Memory B cell (primary cell): ENCODE measurements around the gene IGF1.

Source experiments
- ATAC-seq: fragments of 150-1000 bp; cut with Tn5 transposase; 2 replicates; pipeline ENCODE4 v1.10.0; 2021; ENCODE audit warnings: low read depth, mild to moderate bottlenecking, moderate library complexity
- DNase-seq, 2 donors: peaks; one replicate each; pipeline ENCODE4 v3.0.0; 2022; ENCODE audit warnings: low spot score in 2 of 2
- H3K27ac Mint-ChIP-seq: one replicate; pipeline ENCODE4 v1.8.0; 2022; ENCODE audit warnings: mild to moderate bottlenecking, moderate library complexity, mixed read lengths
- H3K27me3 Mint-ChIP-seq: one replicate; pipeline ENCODE4 v1.8.0; 2022; ENCODE audit warnings: mixed read lengths
- H3K36me3 Mint-ChIP-seq: one replicate; pipeline ENCODE4 v1.8.0; 2022; ENCODE audit warnings: mild to moderate bottlenecking, mixed read lengths
- H3K4me1 Mint-ChIP-seq: one replicate; pipeline ENCODE4 v1.8.0; 2022; ENCODE audit warnings: mixed read lengths
- H3K4me3 Mint-ChIP-seq: one replicate; pipeline ENCODE4 v1.8.0; 2022; ENCODE audit warnings: mild to moderate bottlenecking, moderate library complexity, mixed read lengths
- H3K9me3 Mint-ChIP-seq: one replicate; pipeline ENCODE4 v1.8.0; 2022; ENCODE audit warnings: mixed read lengths

Gene IGF1

GRCh38 chr12:102421802-102422583, 58.4 kb downstream of the IGF1 start:
- peaks cover 8% of the 10 kb centered on the region for H3K27me3 Mint-ChIP-seq
- no peaks in the 10 kb centered on the region for H3K4me1 Mint-ChIP-seq
- no peaks in the 10 kb centered on the region for H3K36me3 Mint-ChIP-seq
- H3K27ac Mint-ChIP-seq: no peak overlapping the region
- H3K4me3 Mint-ChIP-seq: no peak overlapping the region
- ATAC-seq (no peak), DNase-seq (no peak)
- no peaks in the 10 kb centered on the region for H3K9me3 Mint-ChIP-seq

- no peak for ATAC-seq
- H3K27me3 Mint-ChIP-seq: peaks cover 1% of the 10 kb centered on the region
- H3K4me1 Mint-ChIP-seq: no peaks in the 10 kb centered on the region
- no peak for DNase-seq
- no peak overlapping the region for H3K27ac Mint-ChIP-seq
- no peak overlapping the region for H3K4me3 Mint-ChIP-seq
- H3K9me3 Mint-ChIP-seq: peaks cover 2% of the 10 kb centered on the region
- no peaks in the 10 kb centered on the region for H3K36me3 Mint-ChIP-seq
Measured at GRCh38 chr12:102419094-102419764, 61.1 kb downstream of the IGF1 start.

GRCh38 chr12:102417055-102417454, 63.3 kb downstream of the IGF1 start:
- Mint-ChIP-seq H3K27ac (no peak overlapping the region), H3K4me3 (no peak overlapping the region), H3K9me3 (peaks cover 2% of the 10 kb centered on the region), H3K27me3 (peaks cover 3% of the 10 kb centered on the region), H3K4me1 (no peaks in the 10 kb centered on the region), H3K36me3 (no peaks in the 10 kb centered on the region)
- ATAC-seq (no peak), DNase-seq (no peak)

GRCh38 chr12:102415515-102415914, 64.8 kb downstream of the IGF1 start:
- Mint-ChIP-seq H3K27me3 (peaks cover 3% of the 10 kb centered on the region), H3K27ac (no peak overlapping the region), H3K4me1 (no peaks in the 10 kb centered on the region), H3K4me3 (no peak overlapping the region), H3K36me3 (no peaks in the 10 kb centered on the region), H3K9me3 (peaks cover 2% of the 10 kb centered on the region)
- ATAC-seq (no peak), DNase-seq (no peak)

GRCh38 chr12:102413396-102413795, 67.0 kb downstream of the IGF1 start:
- Mint-ChIP-seq H3K36me3 (no peaks in the 10 kb centered on the region), H3K27me3 (peaks cover 5% of the 10 kb centered on the region), H3K9me3 (peaks cover 2% of the 10 kb centered on the region), H3K27ac (no peak overlapping the region), H3K4me3 (no peak overlapping the region), H3K4me1 (no peaks in the 10 kb centered on the region)
- no peak for ATAC-seq
- DNase-seq: no peak

GRCh38 chr12:102410511-102410910, 69.9 kb downstream of the IGF1 start:
- Mint-ChIP-seq H3K4me3 (no peak overlapping the region), H3K4me1 (no peaks in the 10 kb centered on the region), H3K36me3 (no peaks in the 10 kb centered on the region), H3K27ac (no peak overlapping the region), H3K27me3 (peaks cover 4% of the 10 kb centered on the region), H3K9me3 (peaks cover under 1% of the 10 kb centered on the region)
- DNase-seq (no peak), ATAC-seq (no peak)

GRCh38 chr12:102408487-102409297, 71.7 kb downstream of the IGF1 start:
- peaks cover 2% of the 10 kb centered on the region for H3K27me3 Mint-ChIP-seq
- no peaks in the 10 kb centered on the region for H3K9me3 Mint-ChIP-seq
- no peak overlapping the region for H3K27ac Mint-ChIP-seq
- no peaks in the 10 kb centered on the region for H3K4me1 Mint-ChIP-seq
- no peak for DNase-seq
- H3K36me3 Mint-ChIP-seq: no peaks in the 10 kb centered on the region
- no peak for ATAC-seq
- no peak overlapping the region for H3K4me3 Mint-ChIP-seq

GRCh38 chr12:102407776-102408486, 72.4 kb downstream of the IGF1 start:
- H3K4me3 Mint-ChIP-seq: no peak overlapping the region
- H3K27me3 Mint-ChIP-seq: peaks cover 2% of the 10 kb centered on the region
- DNase-seq: no peak
- no peak overlapping the region for H3K27ac Mint-ChIP-seq
- no peaks in the 10 kb centered on the region for H3K4me1 Mint-ChIP-seq
- no peak for ATAC-seq
- H3K36me3 Mint-ChIP-seq: no peaks in the 10 kb centered on the region
- H3K9me3 Mint-ChIP-seq: no peaks in the 10 kb centered on the region

- H3K36me3 Mint-ChIP-seq: no peaks in the 10 kb centered on the region
- no peak for DNase-seq
- no peak overlapping the region for H3K4me3 Mint-ChIP-seq
- H3K27ac Mint-ChIP-seq: no peak overlapping the region
- peaks cover 2% of the 10 kb centered on the region for H3K27me3 Mint-ChIP-seq
- ATAC-seq: no peak
- no peaks in the 10 kb centered on the region for H3K9me3 Mint-ChIP-seq
- H3K4me1 Mint-ChIP-seq: no peaks in the 10 kb centered on the region
Measured at GRCh38 chr12:102406033-102406584, 74.3 kb downstream of the IGF1 start.

GRCh38 chr12:102401087-102401486, 79.3 kb downstream of the IGF1 start:
- H3K36me3 Mint-ChIP-seq: no peaks in the 10 kb centered on the region
- no peaks in the 10 kb centered on the region for H3K27me3 Mint-ChIP-seq
- no peaks in the 10 kb centered on the region for H3K9me3 Mint-ChIP-seq
- ATAC-seq (no peak), DNase-seq (no peak)
- H3K4me3 Mint-ChIP-seq: no peak overlapping the region
- H3K27ac Mint-ChIP-seq: no peak overlapping the region
- no peaks in the 10 kb centered on the region for H3K4me1 Mint-ChIP-seq

- Mint-ChIP-seq H3K36me3 (no peaks in the 10 kb centered on the region), H3K9me3 (no peaks in the 10 kb centered on the region), H3K4me3 (no peak overlapping the region), H3K27ac (no peak overlapping the region), H3K4me1 (no peaks in the 10 kb centered on the region), H3K27me3 (peaks cover 2% of the 10 kb centered on the region)
- DNase-seq (no peak), ATAC-seq (no peak)
Measured at GRCh38 chr12:102399653-102400052, 80.7 kb downstream of the IGF1 start.

GRCh38 chr12:102396276-102396675, 84.1 kb downstream of the IGF1 start:
- Mint-ChIP-seq H3K9me3 (no peaks in the 10 kb centered on the region), H3K4me1 (no peaks in the 10 kb centered on the region), H3K36me3 (no peaks in the 10 kb centered on the region), H3K27me3 (peaks cover 8% of the 10 kb centered on the region), H3K4me3 (no peak overlapping the region), H3K27ac (no peak overlapping the region)
- no peak for ATAC-seq
- no peak for DNase-seq

- Mint-ChIP-seq H3K27ac (no peak overlapping the region), H3K4me3 (no peak overlapping the region), H3K4me1 (no peaks in the 10 kb centered on the region), H3K36me3 (no peaks in the 10 kb centered on the region), H3K9me3 (no peaks in the 10 kb centered on the region), H3K27me3 (peaks cover 8% of the 10 kb centered on the region)
- ATAC-seq (no peak), DNase-seq (no peak)
Measured at GRCh38 chr12:102394200-102394599, 86.2 kb downstream of the IGF1 start.
